Measurements from ENCODE around the gene STAM2. TPM values are rescaled to one million over a fixed set of nuclear protein-coding genes. Genes with fewer than 3 reads are reported as not detected.

STAM2 gene
- polyA plus RNA-seq, 1 experiment = 38.0 TPM

DNA sequence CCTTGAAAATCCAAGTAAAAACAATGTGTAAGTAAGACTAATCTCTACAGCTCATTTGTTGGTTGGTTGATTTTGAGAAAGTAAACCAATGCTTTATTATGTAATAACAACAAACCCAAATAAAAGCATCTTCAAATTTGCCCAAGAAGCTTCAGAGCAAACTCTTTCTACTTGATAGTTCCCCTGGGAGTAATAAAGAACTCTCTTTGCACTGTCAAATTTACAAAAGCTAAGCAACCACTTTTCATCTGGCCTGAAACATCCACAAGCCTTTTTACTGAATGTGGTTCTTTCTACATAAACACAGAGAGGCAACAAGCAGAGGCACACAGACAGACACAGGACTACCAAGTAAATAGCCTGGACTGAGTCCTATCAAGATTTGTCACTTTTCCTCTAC is 47.9 kb downstream of the STAM2 start:
- Histone ChIP-seq H3K27ac (ENCODE audit: low read depth, low read length) (no peak overlapping the region), H3K27me3 (ENCODE audit: control insufficient read depth, insufficient read depth, low read length) (no peaks in the 10 kb centered on the region), H3K4me3 (ENCODE audit: low read depth, low read length) (no peak overlapping the region), H3K9me3 (ENCODE audit: control insufficient read depth, insufficient read depth, low read length) (no peaks in the 10 kb centered on the region)
- no peak for DNase-seq (ENCODE audit: low read depth, low spot score)
- TF ChIP-seq, protein P1, sequence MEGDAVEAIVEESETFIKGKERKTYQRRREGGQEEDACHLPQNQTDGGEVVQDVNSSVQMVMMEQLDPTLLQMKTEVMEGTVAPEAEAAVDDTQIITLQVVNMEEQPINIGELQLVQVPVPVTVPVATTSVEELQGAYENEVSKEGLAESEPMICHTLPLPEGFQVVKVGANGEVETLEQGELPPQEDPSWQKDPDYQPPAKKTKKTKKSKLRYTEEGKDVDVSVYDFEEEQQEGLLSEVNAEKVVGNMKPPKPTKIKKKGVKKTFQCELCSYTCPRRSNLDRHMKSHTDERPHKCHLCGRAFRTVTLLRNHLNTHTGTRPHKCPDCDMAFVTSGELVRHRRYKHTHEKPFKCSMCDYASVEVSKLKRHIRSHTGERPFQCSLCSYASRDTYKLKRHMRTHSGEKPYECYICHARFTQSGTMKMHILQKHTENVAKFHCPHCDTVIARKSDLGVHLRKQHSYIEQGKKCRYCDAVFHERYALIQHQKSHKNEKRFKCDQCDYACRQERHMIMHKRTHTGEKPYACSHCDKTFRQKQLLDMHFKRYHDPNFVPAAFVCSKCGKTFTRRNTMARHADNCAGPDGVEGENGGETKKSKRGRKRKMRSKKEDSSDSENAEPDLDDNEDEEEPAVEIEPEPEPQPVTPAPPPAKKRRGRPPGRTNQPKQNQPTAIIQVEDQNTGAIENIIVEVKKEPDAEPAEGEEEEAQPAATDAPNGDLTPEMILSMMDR (IDR thresholded peaks at IDR 0.05; ENCODE audit: low read depth, low read length) = no peak
- ChIA-PET POLR2A (no interaction called here), CTCF (interaction anchor here (1.4 kb wide), 1 partner anchor 102 kb away, joined by 5 read pairs; no protein-coding TSS in a partner anchor)

GRCh38 chr2:152126664-152127063 is 48.9 kb downstream of the STAM2 start:
- no peaks in the 10 kb centered on the region for H3K27me3 ChIP-seq (ENCODE audit: control insufficient read depth, insufficient read depth, low read length)
- no peaks in the 10 kb centered on the region for H3K9me3 ChIP-seq (ENCODE audit: control insufficient read depth, insufficient read depth, low read length)
- ChIA-PET POLR2A (no interaction called here), CTCF (interaction anchor here (1.4 kb wide), 1 partner anchor 101 kb away, joined by 5 read pairs; no protein-coding TSS in a partner anchor)
- no peak for DNase-seq (ENCODE audit: low read depth, low spot score)
- no peak overlapping the region for H3K4me3 ChIP-seq (ENCODE audit: low read depth, low read length)
- TF ChIP-seq, protein P1 (IDR thresholded peaks at IDR 0.05; ENCODE audit: low read depth, low read length) = no peak
- H3K27ac ChIP-seq (ENCODE audit: low read depth, low read length) = no peak overlapping the region

- TF ChIP-seq, protein P1 (IDR thresholded peaks at IDR 0.05; ENCODE audit: low read depth, low read length) = no peak
- no peaks in the 10 kb centered on the region for H3K9me3 ChIP-seq (ENCODE audit: control insufficient read depth, insufficient read depth, low read length)
- ChIA-PET POLR2A (no interaction called here), CTCF (no interaction called here)
- H3K27ac ChIP-seq (ENCODE audit: low read depth, low read length) = no peak overlapping the region
- H3K4me3 ChIP-seq (ENCODE audit: low read depth, low read length) = no peak overlapping the region
- no peak for DNase-seq (ENCODE audit: low read depth, low spot score)
- H3K27me3 ChIP-seq (ENCODE audit: control insufficient read depth, insufficient read depth, low read length) = no peaks in the 10 kb centered on the region
Measured at GRCh38 chr2:152122161-152122560, 53.4 kb downstream of the STAM2 start.

- Histone ChIP-seq H3K27ac (ENCODE audit: low read depth, low read length) (no peak overlapping the region), H3K27me3 (ENCODE audit: control insufficient read depth, insufficient read depth, low read length) (no peaks in the 10 kb centered on the region), H3K4me3 (ENCODE audit: low read depth, low read length) (no peak overlapping the region), H3K9me3 (ENCODE audit: control insufficient read depth, insufficient read depth, low read length) (no peaks in the 10 kb centered on the region)
- no peak for DNase-seq (ENCODE audit: low read depth, low spot score)
- ChIA-PET POLR2A (no interaction called here), CTCF (interaction anchor here (0.8 kb wide), 1 partner anchor 95 kb away, joined by 4 read pairs; no protein-coding TSS in a partner anchor)
- TF ChIP-seq, protein P1 (IDR thresholded peaks at IDR 0.05; ENCODE audit: low read depth, low read length) = no peak
Measured at GRCh38 chr2:152120430-152120829, 55.1 kb downstream of the STAM2 start.

GRCh38 chr2:152115952-152116351 is 59.6 kb downstream of the STAM2 start:
- CTCF ChIA-PET = interaction anchor here (1.2 kb wide), 1 partner anchor 60 kb away, joined by 3 read pairs; the partner anchor contains the start of gene STAM2
- POLR2A ChIA-PET = no interaction called here

More at GRCh38 chr2:152115952-152116351, 59.6 kb downstream of the STAM2 start:
- Histone ChIP-seq H3K27ac (ENCODE audit: low read depth, low read length) (no peak overlapping the region), H3K27me3 (ENCODE audit: control insufficient read depth, insufficient read depth, low read length) (no peaks in the 10 kb centered on the region), H3K4me3 (ENCODE audit: low read depth, low read length) (no peak overlapping the region), H3K9me3 (ENCODE audit: control insufficient read depth, insufficient read depth, low read length) (no peaks in the 10 kb centered on the region)
- TF ChIP-seq, protein P1 (IDR thresholded peaks at IDR 0.05; ENCODE audit: low read depth, low read length) = no peak
- DNase-seq (ENCODE audit: low read depth, low spot score) = no peak

All from AG04450 (cell line).